CD4-positive, alpha-beta T cell treated with Interleukin-17A for 1 hour (primary cell): ENCODE measurements around the gene SLC38A1.

Experiments used
- DNase-seq: peaks from one replicate; pipeline ENCODE4 v3.0.0-alpha.2; 2020

Gene SLC38A1

DNA sequence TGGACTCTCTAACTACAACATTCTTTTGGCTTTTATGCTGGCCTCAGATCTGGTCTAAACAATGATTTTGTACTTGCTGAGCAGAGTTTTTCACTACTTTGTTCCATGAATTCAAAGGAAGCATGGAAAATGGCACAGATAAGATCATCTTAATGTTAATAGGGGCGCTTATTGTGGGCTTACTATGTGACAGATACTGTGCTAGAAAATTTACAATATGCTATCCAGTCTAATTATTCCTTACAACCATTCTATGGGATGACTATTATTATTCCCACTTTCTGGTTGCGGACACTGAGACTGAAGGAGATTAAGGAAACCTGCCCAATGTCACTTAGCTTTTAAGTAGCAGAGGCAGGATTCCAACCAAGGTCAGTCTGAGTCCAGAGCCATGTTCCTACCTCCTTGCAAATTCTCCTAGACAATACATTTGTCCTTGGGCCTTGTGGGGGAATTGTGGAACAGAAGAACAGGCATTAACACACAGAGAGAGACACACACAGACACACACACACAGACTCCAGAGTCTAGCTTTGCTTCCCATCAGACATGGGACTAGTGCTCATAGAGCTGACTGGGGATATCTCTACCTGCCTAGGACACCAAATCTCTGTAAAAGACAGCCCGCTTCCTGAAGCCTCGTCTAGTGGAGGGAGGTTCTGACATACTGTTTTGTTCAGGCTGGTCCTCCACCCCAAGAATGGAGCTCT is 107.7 kb downstream of the SLC38A1 start:
- no peak for DNase-seq

DNA sequence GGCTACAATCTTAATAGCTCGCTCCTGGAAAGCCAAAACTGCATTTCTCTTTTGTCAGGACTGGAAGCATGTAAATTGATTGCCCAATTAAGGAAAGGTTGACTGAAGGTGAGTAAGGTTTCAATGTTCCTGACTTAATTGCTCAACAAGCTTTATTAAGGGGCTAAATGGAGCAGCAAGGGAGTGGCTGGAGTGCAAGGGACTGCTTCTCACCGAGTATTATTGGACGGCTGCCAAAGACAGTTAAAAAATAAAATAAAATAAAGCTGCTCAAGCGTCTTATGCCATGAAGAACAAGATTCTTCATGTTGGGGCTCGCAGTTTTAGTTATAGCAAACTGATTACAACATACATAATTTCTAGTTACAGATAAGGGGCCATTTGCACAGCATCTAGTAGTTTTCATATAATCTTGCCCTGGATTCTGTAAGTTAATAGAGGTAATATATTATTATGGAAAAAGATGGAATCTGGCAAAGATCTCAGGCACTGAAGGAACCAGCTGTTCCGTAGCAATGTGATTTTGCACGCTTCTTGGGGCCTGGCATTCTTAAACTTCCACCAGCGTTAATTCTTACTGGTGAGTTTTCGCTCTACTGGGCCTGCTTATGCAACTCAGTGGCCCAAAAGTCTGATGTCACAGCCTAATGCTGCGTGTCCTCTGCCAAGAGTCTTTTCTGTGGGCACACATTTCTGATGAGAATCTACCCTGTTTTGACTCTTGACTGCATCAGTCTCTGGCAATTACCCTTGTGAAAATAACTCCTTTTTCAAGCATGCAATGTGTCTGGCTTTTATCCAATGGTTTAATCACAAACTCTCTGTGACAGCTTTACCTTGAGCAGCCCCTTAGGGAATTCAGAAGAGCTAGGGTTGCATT is 108.5 kb downstream of the SLC38A1 start:
- DNase-seq, result no peak

DNA sequence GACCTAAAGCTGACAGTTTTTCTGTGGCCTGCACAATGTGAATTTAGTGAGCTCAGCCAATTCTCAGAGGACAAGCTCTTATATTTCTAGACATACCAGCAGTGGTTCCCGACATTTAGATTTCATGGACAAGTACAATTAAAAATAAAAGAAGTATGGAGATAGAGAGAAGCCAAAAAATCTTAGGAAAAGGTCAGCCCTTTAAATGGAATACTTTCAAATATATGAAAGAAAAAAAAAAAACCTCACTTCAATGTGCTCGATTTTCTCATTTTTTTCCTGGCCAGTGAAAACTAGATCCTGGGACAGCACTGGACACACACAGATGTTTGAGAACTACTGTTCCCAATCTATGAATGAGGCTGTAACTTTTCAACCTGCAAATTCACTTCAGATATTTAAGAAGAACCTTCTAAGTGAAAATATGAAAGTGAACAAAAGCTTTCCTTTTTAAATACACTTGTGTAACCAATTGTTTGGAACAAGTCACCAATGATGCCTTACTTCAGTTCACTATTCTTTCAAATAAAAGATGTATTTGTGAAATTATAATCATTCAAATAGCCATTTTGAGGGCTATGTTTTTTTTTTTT is 109.4 kb downstream of the SLC38A1 start:
- DNase-seq, result no peak

DNA sequence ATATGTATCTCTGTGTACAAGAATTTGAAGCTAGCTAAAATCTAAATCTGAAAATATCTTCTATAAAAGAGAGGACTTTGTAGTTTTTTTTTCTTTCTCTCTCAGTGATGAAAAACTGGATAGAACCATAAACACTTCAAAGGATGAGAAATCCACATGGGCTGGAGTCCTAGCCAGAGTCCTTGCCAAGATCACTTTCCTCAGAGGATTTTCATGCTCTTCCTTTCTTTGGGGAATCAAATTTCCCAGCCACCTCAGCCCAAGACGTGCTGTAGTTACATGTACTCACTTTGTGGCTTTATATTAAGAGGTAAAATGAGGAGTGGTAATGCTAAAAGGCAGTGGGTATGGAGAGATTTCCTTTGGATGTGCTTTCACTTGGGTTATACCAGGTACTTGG is 110.3 kb downstream of the SLC38A1 start:
- DNase-seq, result no peak

DNA sequence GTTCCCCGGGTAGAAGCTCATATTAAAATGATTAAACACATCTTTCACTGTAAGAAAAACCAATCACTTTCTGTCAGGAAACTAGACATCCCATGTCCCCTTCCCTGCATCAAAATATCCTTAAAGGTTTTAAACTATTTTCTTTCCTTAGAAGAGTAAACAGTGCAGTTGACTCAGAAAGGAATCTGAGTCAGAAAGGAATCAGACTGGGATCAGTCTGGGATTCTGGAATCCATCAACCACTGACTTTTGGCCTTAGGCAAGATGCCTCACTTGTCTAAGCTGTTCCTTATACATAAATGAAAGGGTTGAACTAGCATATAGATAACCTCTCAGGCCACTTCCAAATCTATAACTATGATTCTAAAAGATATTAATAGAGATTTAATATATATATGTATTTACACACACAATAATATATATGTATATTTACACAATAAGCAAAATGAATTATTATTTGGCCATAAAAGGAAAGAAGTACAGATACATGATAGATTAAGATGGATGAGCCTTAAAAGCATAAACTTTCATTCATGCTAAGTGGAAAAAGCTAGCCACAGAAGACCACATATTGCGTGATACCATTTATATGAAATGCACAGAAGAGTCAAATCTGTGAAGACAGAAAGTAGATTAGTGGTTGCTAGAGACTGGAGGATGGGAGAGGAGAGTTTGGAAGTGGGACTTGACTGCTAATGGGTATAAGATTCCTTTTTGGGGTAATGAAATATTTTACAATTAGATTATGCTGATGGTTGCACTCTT is 114.4 kb downstream of the SLC38A1 start:
- no peak for DNase-seq

DNA sequence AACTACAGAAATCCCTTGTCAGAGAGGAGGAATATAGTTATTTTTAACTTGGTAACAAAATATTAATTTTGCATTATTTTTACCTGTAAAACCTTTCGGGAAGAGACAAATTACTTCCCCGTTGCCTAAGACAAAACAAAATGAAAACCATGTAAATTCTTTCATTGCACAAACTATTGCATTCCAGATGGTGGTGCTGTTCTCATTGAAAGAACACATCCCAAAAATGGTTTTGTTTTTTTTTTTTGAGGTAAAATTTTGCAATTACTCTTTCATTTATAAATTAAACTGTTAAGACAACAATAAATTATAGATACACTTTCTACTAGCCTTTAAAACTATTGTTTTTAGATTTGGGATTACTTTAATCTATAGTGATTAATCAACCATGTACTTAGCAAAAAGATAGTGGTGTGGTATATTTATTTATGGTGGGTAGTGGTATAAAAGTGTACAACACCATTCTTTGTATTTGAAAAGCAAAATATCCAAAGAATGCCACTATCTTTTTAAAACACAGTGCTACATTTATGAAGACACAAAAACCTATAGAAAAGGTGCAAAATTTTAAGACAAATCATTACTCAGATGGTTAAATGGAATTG is 115.5 kb downstream of the SLC38A1 start:
- DNase-seq, result peak; percentile 57

DNA sequence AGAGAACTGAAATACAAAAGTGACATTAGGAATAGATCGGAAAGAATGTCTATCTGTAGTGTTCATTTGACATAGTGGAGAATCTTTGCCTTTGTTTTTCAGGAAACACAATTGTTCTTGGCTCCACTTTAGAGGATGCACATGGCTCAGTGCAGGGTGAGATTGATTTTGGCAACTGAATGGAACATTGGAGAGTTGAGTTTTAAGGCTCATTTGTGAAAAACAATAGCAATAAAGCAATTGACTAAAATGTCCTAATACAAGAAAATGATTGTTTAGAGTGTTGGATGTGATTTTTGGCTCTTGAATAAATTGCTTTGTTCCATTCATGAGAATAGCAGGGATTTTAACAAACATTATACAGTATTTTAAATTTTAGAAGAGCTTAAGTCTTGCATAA is 116.4 kb downstream of the SLC38A1 start:
- DNase-seq, result no peak

DNA sequence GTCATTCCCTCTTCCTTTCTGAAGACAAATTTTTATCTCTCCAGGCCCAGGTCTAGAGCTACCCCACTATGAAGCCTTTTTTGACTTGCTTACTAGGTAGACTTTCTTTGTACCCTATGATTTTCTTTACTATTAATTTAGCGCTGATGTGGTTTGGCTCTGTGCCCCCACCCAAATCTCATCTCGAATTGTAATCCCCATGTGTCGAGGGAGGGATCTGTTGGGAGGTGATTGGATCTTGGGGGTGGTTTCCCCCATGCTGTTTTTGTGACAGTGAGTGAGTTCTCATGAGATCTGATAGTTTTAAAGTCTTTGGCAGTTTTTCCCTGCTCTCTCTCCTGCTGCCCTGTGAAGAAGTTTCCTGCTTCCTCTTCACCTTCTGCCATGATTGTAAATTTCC is 118.1 kb downstream of the SLC38A1 start:
- no peak for DNase-seq

DNA sequence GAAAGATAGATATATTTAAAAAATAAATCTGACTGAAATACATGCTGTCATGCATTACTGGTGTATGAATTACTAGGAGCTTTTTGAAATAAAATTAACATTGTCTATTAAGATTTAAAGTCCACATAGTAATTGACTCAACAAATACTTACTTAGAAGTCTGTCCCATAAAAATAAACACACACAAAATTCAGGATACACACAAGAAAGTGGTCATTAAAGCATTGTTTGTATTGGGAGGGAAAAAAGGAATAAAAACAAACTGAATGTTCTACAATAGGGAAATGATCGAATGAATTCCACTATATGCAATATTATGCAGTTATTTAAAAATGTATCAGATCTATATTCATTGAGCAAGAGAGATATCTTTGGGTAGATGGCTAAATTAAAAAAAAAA is 118.9 kb downstream of the SLC38A1 start:
- DNase-seq, result no peak

DNA sequence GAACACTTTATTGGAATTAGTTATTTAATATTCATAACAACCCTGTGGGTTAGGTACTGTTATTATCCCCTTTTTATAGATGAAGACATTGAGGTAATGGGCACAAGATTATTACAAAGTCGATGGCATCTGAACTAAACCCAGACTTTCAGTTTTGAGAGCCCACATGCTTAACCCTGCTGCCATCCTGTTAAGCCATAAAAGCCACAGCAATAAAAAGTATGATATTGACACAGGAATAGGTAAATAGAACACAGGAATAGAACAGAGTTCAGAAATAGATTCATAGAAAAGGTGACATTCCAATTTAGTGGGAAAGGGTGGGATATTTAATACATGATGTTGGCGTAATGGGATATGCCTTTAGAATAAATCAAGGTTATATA is 119.8 kb downstream of the SLC38A1 start:
- DNase-seq, result no peak

DNA sequence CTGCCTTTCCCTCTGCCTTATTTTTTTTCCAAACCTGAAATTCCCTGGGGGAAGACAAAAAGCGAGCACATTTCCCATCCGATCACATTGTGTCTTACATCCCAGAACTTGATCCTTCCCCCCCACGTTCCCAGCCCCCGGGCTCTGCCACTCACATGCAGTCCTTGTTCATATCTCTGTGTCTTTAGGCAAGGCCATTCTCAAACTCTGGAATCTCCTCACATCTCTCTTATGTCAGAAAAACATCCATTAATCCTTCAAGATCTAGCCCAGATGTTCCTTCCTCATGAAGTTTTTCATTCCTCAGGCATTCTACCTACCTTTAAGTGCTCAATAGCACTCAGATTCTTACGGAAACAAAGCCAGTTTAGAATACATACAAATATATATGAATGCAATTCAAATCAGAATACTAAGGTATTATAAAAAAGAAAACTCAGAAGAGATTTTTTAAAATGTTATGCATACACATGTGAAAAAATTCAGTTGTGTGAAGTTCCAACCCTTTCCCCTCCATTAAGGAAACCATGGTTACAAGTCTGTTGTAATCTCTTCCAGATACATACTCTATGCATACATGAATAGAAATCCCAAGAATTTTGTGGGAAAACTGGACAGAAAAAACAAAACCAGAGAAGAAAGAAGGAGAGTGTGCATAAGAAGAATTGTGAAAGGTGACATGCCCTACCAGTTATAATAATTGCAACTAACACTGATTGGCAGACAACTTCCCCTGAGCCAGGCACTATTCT is 120.3 kb downstream of the SLC38A1 start:
- no peak for DNase-seq

DNA sequence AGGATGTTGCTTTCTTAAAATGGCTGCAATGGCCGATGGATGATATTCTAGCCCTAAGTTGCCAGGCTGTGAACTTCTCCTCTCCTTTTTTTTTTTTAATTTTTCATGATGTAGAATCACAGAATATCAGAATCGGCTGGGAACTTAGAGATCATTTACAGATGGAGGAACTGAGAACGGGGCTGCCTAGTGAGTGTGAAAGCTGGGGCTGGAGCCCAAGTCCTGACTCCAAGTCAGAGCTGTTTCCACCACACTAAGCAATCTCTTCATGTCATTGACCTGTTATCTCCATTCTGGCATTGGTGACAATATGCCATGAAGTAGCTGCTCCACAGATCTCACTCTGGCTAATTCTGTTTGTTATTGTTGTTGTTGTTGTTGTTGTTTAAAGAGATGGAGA is 121.7 kb downstream of the SLC38A1 start:
- no peak for DNase-seq

DNA sequence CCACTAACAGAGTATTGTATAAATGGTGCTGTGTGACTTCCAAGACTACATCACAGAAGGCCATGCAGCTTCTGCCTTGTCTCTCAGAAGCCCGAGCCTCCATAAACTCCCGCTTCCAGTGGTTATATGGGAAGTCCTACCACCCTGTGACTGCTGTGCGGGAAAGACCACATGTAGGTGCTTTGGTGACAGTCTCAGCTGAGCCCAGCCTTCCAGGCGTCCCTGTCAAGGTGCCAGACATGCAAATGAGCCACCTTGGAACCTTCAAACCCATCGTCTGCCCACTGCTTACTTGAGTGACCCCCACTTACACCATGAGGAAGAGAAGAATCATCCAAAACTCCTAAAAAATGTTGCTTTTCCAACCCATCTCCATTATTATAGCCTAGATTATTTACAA is 123.0 kb downstream of the SLC38A1 start:
- no peak for DNase-seq

DNA sequence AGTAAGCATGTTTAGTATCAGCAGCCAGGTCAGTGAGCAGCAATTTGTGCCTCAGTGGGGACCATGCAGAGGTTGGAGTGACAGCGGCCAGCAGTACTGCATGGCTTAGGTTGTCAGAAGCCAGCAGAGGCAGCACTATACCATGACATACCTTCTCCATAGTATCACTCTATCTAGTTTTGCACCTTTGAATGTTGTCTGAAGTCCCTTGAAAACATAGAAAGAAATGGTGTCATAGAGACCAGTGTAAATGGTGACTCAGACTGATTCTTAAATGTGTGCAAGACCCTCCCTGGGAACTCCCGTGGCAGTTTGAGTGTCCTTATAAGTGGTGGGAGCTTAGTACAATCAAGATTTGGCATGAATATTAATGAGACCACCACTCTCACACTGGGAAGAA is 124.4 kb downstream of the SLC38A1 start:
- no peak for DNase-seq

DNA sequence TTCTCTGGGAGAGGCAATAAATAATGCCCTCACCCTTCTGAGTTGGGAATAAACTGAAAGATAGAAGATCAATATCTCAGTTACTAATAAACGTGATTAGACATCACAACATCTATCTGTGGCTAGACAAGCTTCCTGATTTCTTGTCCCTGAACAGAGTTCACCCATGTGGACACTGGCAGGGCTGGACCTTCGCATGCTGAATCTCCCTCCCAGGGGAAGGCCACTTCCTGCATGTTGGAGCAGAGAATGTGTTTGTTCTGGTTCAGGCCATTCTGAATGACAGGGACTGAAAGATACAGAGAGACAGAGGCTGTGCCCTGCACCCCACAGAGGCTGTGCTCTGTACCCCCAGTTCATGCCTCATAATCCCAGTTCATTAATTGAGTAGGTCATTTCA is 132.6 kb downstream of the SLC38A1 start:
- no peak for DNase-seq

DNA sequence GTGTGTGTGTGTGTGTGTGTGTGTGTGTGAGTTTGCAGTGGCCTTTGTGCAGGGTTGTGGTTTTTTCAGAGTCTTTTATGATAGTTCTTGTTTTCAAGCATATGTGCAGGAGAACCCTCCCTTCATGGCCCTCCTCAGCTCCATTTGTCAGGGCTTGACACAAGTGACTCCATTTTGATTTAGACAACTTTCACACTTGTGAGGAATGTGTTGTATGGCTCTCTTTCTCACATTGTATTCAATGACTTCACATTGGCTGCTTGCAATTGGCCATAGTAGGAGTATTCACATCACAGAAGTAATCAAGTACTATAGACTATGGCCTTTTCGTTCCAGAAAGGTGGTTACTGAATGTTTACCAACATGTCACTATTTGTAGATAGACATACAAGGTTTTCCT is 133.1 kb downstream of the SLC38A1 start:
- DNase-seq, result no peak

DNA sequence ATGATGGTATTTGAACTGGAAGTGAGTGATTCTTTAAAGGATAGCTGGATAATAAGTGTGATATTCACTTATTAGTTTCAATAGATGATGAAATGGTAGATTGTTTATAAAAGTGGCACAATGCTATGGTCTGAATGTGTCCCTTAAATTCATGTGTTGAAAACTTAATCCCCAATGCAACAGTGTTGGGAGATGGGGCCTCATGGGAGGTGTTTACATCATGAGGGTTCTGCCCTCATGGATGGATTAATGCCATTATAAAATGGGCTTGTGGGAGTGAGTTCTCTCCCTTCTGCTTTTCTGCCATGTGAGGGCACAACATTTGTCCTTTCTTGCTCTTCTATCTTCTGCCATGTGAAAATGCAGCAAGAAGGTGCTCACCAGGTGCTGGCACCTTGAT is 134.0 kb downstream of the SLC38A1 start:
- DNase-seq, result no peak

DNA sequence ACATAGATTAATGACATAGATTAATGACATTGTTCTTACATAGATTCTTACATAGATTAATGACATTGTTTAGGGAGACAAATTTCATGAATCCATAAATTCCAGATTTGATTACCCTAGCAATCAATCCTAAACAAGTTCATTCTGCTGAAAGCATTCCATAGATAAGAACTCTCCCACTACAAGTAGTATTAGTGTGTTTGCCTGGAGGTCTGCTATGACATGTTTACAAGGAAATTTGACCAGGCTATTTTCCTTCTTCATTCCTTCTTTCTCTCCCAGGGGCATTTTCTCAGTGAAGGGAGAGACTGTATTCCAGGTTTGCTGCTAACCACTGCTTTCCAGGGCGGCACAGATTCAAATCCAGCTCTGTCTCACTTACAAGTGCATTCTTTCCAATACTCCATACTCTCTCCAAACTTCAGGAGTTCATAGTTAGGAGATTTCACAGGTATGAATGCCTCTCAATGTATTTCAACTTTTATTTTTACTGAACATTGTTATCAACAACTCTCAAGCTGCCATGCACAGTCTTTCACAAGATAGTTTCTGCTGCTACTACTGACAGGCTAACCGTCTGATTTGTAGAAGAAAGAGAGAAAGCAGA is 134.5 kb downstream of the SLC38A1 start:
- DNase-seq, result no peak

DNA sequence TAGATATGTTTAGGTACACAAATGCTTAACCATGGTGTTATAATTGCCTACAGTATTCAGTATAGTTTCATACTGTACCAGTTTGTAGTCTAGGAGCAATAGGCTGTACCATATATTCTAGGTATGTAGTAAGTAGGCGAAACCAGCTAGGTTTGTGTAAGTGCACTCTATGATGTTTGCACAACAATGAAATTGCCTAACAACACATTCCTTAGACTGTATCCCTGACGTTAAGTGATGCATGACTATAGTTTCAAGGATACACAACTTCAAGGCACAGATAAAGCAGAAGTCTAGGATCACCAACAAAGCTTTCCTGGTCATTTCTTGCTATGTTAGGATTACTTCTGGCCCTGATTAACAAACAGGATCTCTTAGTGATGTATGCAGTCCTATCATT is 135.1 kb downstream of the SLC38A1 start:
- no peak for DNase-seq
